Endothelial cell (in vitro differentiated cells): ENCODE results near the gene FTO. TPM values are rescaled to one million over a fixed set of nuclear protein-coding genes. Genes with fewer than 3 reads are reported as not detected.

Source experiments
- DNase-seq: peaks from one replicate; pipeline ENCODE4 v3.0.0; 2021; ENCODE audit warnings: low spot score
- H3K27ac Mint-ChIP-seq: one replicate; pipeline ENCODE4 v1.8.0; 2021; ENCODE audit warnings: mixed read lengths, inconsistent platforms; ENCODE audit not compliant: unreplicated experiment
- H3K27me3 Mint-ChIP-seq: one replicate; pipeline ENCODE4 v1.8.0; 2021; ENCODE audit warnings: mild to moderate bottlenecking, moderate library complexity, mixed read lengths, inconsistent platforms; ENCODE audit not compliant: unreplicated experiment
- H3K36me3 Mint-ChIP-seq: one replicate; pipeline ENCODE4 v1.8.0; 2021; ENCODE audit warnings: mild to moderate bottlenecking, low read depth, mixed read lengths, inconsistent platforms; ENCODE audit not compliant: unreplicated experiment
- H3K4me1 Mint-ChIP-seq: one replicate; pipeline ENCODE4 v1.8.0; 2021; ENCODE audit warnings: mild to moderate bottlenecking, mixed read lengths, inconsistent platforms; ENCODE audit not compliant: unreplicated experiment
- H3K4me3 Mint-ChIP-seq: one replicate; pipeline ENCODE4 v1.8.0; 2021; ENCODE audit warnings: mild to moderate bottlenecking, mixed read lengths, inconsistent platforms; ENCODE audit not compliant: unreplicated experiment
- H3K9me3 Mint-ChIP-seq: one replicate; pipeline ENCODE4 v1.8.0; 2021; ENCODE audit warnings: mixed read lengths, inconsistent platforms; ENCODE audit not compliant: unreplicated experiment
- total RNA-seq: library from RNA; stranded (reverse); fragmentation: NEBNext Ultra II Directional; extraction: Animal tissue kit (Norgen Biotek cat#: 25700); gene quantifications from one replicate; pipeline ENCODE4 v1.2.1, GENCODE V29; 2021; ENCODE audit not compliant: unreplicated experiment
- TF ChIP-seq, protein P1 (sequence below): fragments of 200-600 bp; sonication (generic); IDR thresholded peaks from one replicate; pipeline ENCODE4 v1.5.0; 2021; ENCODE audit warnings: antibody characterized with exemption; ENCODE audit not compliant: unreplicated experiment

The FTO gene
- total RNA-seq, 1 donor from 2014 or later: 83.8 TPM

DNA sequence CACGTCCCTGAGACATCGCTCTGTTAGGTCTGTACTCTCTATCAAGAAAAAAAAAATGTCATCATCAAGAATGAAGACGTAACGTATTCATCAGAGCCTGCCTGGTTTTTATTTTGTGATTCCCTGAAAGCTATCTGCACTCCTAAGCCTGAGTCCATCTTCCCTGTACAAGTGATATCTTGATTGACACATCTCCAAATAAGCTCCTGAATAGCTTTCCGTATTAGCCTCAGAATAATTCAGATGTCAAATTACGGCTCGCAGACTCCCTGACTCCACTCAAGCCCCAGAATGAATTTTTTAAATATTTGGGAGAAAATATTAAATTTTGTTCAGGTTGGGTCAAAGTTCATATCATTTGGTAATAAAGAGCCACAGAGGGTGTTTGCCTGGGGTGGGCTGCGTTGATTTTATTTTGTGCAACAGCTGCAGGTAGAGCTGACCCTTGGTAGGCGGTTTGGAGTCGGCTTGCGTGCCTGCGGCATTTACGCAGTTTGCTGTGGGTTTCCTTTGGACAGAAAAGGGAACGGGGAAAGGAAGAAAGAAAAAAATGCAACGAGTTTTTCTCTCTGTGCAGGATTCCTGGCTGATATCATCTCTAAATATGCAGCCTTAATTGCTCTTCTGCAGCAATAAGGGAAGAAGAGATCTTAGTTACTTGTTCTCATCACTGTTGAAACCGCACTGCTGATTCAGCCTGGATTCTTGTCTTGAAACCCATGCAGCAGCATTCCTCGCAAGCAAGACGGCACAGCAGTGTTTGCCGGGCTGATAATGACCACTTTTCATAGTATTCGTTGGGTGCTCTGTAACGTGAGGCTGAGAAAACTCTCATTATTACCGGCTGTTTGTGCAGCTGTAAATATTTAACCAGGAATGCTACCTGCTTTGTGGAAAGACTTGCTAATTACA lies 467.9 kb downstream of the FTO start:
- Mint-ChIP-seq H3K27ac (no peak overlapping the region), H3K9me3 (no peaks in the 10 kb centered on the region), H3K4me3 (no peak overlapping the region), H3K27me3 (peaks cover 1% of the 10 kb centered on the region), H3K4me1 (peaks cover 8% of the 10 kb centered on the region), H3K36me3 (no peaks in the 10 kb centered on the region)
- no peak for DNase-seq
- TF ChIP-seq, protein P1, sequence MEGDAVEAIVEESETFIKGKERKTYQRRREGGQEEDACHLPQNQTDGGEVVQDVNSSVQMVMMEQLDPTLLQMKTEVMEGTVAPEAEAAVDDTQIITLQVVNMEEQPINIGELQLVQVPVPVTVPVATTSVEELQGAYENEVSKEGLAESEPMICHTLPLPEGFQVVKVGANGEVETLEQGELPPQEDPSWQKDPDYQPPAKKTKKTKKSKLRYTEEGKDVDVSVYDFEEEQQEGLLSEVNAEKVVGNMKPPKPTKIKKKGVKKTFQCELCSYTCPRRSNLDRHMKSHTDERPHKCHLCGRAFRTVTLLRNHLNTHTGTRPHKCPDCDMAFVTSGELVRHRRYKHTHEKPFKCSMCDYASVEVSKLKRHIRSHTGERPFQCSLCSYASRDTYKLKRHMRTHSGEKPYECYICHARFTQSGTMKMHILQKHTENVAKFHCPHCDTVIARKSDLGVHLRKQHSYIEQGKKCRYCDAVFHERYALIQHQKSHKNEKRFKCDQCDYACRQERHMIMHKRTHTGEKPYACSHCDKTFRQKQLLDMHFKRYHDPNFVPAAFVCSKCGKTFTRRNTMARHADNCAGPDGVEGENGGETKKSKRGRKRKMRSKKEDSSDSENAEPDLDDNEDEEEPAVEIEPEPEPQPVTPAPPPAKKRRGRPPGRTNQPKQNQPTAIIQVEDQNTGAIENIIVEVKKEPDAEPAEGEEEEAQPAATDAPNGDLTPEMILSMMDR: no peak

DNA sequence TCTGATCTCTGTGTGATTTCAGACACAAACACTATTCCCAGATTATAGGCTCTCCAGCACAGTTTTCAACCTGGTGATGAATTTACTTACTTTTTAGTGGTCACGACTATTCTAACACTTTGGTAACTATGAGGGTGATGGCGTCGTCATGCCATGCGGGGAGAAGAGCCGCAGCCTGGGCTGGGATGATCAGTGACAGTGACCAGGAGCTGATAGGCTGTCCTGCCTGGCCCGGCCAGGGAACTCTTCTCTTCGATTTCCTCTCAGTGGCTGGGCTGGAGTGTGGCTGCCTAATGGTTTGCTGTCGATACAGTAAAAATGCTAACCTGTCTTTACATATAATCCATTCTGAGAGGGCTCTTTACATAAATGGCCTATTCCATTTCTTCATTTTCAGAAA lies 469.5 kb downstream of the FTO start:
- H3K4me3 Mint-ChIP-seq: no peak overlapping the region
- peaks cover 8% of the 10 kb centered on the region for H3K4me1 Mint-ChIP-seq
- peaks cover 1% of the 10 kb centered on the region for H3K27me3 Mint-ChIP-seq
- no peak for DNase-seq
- H3K36me3 Mint-ChIP-seq: no peaks in the 10 kb centered on the region
- H3K9me3 Mint-ChIP-seq: no peaks in the 10 kb centered on the region
- TF ChIP-seq, protein P1: no peak
- no peak overlapping the region for H3K27ac Mint-ChIP-seq

DNA sequence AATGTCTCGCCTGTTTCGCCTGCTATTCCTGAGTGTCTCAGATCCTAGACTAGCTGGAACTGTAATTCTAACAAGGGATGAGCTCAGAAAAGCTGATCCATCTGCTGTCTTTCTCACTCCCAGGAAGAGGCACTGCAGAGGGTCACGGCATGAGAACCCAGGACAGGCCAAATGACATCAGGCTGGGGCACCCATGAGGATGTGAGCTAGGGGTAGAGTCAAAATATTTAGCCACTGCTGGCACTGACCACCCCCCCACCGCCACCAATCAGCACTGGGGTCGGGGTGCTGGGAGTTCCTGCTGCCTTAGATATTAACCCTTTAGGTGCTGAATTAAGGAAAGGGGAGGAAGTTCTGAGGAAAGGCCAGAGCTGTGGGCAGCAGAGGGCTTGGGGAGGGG lies 470.2 kb downstream of the FTO start:
- DNase-seq: no peak
- no peaks in the 10 kb centered on the region for H3K36me3 Mint-ChIP-seq
- H3K4me1 Mint-ChIP-seq: peaks cover 8% of the 10 kb centered on the region
- H3K27ac Mint-ChIP-seq: no peak overlapping the region
- peaks cover 1% of the 10 kb centered on the region for H3K27me3 Mint-ChIP-seq
- no peaks in the 10 kb centered on the region for H3K9me3 Mint-ChIP-seq
- TF ChIP-seq, protein P1: no peak
- H3K4me3 Mint-ChIP-seq: no peak overlapping the region

DNA sequence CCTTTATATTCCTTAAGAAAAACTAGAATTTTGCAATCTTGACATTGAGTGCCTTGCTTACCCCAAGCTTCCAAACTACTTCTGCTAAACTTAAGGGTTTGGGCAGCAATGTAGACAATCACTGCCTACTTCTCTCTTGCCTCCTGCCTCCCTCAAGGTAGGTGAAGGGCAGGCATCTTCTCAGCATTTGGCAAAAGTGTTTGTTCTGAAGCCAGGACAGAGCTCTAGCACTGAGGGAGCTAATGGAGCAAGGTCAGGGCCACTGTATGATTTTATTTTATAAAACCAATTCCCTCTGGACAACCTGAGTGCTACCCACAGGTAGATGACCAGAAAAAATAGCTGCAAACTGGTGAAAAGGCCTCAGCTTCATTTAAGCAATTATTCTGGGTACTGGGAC lies 470.8 kb downstream of the FTO start:
- Mint-ChIP-seq H3K27ac (no peak overlapping the region), H3K4me3 (no peak overlapping the region), H3K9me3 (no peaks in the 10 kb centered on the region), H3K36me3 (no peaks in the 10 kb centered on the region), H3K27me3 (peaks cover 1% of the 10 kb centered on the region), H3K4me1 (peaks cover 8% of the 10 kb centered on the region)
- TF ChIP-seq, protein P1: no peak
- no peak for DNase-seq

DNA sequence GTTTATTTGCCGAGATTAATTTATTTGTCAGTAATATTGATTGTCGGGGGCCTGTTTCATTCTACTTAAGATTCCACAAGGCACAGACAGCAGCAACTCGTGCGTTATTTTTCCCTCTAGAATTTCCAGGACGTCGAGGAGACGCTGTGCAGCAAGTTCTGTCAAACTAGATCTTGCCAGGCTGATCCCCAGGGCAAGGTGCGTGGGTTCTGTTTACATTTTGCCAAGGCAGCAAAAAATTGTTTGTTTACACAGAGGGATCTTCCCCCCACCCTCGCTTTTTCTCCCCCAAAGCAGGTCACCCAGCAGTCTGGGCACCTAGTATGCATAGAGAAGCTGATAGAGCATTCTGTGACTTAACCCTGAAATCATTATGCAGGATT lies 471.2 kb downstream of the FTO start:
- TF ChIP-seq, protein P1: no peak
- H3K9me3 Mint-ChIP-seq: no peaks in the 10 kb centered on the region
- no peaks in the 10 kb centered on the region for H3K36me3 Mint-ChIP-seq
- H3K4me3 Mint-ChIP-seq: no peak overlapping the region
- H3K27me3 Mint-ChIP-seq: peaks cover 1% of the 10 kb centered on the region
- no peak for DNase-seq
- H3K4me1 Mint-ChIP-seq: peaks cover 8% of the 10 kb centered on the region
- no peak overlapping the region for H3K27ac Mint-ChIP-seq
